HG03135 (cell line): ENCODE results near the gene TSPAN15.

Source experiments
- ATAC-seq: cut with Tn5 transposase; IDR thresholded peaks from one replicate; pipeline ENCODE4 v1.9.1; 2021; ENCODE audit warnings: mild to moderate bottlenecking, moderate library complexity; ENCODE audit not compliant: unreplicated experiment

The TSPAN15 gene

GRCh38 chr10:69499726-69500689, 48.7 kb downstream of the TSPAN15 start:
- no peak for ATAC-seq

- no peak for ATAC-seq
Observed at GRCh38 chr10:69500864-69501468, 49.7 kb downstream of the TSPAN15 start.

DNA sequence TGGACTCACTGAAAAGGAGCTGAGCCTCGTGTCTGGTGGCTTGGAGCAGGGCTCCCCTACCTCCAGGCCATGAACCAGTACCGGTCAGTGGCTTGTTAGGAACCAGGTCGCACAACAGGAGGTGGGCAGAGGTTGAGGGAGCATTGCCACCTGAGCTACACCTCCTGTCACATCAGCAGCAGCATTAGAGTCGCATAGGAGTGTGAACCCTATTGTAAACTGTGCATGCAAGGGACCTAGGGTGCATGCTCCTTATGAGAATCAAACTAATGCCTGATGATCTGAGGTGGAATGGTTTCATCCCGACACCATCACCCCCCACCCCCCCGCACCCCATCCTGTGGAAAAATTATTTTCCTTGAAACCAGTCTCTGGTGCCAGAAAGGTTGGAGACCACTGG, 50.4 kb downstream of the TSPAN15 start:
- no peak for ATAC-seq

DNA sequence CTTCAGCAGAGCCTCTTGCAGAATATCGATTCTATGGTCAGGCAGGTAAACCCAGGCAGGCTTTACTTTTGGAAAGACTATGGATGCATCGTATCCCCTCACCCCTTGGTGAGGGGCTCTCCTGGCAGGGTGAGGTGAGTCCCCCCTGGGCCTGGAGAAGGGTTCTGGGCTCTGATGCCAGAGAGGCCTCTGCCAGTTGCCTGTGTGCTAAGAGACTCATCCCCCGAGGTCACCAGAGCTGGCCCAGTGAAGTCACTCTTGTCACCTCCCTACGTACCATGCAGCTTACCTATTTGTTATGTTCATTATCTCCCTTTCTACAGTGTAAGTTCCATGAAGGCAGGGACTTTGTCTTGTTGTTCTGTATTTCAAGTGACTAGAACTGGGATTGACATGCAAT, 51.3 kb downstream of the TSPAN15 start:
- ATAC-seq: no peak

GRCh38 chr10:69503001-69503895, 52.0 kb downstream of the TSPAN15 start:
- no peak for ATAC-seq

GRCh38 chr10:69503896-69504265, 52.6 kb downstream of the TSPAN15 start:
- ATAC-seq: no peak

DNA sequence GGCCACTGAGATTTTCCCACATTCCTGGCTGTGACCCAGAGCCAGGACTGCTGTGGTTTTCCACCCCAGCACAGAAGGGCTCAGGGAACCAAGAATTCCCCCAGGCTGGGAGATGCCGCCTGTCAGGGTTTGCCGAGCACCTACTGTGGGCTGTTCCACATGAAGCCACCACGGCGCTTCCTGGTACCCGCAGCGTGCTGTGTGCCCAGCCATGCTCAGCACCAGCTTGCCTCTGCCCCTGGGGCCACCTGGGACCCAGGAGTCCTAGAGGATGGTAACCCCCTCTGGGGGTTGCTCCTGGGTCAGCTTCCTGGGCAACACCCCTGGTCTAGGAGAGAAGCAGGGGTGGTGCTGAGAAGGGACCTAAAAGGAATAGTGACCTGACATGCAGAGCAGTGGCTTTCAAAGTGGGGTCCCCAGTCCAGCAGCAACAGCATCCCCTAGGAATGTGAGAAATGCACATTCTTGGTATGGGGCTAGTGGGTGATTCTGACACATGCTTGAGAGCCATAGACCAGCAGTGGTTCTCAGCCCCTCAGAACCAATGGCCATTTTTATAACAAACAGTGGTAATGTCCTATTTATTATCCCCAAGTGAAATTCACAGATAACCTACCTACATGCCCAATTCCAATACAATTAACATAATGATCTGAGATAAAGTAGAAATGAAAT, 53.4 kb downstream of the TSPAN15 start:
- ATAC-seq: no peak

DNA sequence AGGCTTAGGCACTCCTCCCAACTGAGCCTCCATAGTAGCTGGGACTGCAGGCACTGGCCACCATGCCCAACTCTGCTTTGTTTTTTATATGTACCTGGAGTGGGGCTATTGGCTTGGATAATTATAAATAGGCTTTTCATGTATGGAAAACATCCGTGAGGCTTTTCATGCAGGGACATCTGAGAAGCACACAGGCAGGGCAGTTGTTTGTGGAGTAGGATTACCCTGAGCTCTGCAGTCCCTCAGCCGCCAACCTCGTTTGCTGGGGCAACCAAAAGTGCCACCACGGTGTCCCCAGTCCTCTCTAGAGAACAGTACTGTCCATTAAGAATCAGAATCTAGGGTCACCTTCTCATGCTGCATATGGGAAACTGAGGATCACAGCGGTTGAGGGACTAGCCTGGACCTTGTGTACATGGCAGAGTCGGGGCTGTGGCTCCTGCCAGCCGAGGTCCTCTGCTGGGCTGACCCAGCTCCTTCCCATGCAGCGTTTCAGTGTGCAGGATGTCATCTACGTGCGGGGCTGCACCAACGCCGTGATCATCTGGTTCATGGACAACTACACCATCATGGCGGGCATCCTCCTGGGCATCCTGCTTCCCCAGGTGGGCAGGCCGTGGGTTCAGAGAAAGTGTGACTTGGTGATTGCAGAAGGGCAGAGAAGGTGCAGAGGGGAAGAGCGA, 54.5 kb downstream of the TSPAN15 start:
- no peak for ATAC-seq

DNA sequence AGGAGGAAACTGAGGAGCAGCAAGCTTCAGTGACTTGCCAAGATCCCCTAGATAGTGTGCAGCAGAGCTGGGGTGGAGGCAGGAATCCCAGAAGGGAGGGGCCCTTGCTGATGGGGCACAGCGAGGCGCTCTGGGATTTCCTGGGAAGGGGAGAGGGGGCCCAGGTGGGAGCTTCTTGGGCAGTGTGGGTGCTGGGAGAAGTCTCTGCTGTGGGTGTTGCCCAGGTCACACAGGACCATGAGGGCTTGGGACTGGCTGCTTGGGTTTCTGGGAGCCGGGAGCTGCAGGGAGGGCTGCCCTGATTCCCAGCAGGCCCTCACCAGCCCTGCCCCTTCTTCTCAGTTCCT, 55.2 kb downstream of the TSPAN15 start:
- ATAC-seq: no peak

DNA sequence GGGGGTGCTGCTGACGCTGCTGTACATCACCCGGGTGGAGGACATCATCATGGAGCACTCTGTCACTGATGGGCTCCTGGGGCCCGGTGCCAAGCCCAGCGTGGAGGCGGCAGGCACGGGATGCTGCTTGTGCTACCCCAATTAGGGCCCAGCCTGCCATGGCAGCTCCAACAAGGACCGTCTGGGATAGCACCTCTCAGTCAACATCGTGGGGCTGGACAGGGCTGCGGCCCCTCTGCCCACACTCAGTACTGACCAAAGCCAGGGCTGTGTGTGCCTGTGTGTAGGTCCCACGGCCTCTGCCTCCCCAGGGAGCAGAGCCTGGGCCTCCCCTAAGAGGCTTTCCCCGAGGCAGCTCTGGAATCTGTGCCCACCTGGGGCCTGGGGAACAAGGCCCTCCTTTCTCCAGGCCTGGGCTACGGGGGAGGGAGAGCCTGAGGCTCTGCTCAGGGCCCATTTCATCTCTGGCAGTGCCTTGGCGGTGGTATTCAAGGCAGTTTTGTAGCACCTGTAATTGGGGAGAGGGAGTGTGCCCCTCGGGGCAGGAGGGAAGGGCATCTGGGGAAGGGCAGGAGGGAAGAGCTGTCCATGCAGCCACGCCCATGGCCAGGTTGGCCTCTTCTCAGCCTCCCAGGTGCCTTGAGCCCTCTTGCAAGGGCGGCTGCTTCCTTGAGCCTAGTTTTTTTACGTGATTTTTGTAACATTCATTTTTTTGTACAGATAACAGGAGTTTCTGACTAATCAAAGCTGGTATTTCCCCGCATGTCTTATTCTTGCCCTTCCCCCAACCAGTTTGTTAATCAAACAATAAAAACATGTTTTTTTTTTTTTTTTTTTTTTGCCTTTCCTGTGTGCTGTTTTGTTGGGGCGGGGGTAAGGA, 55.8 kb downstream of the TSPAN15 start:
- ATAC-seq: no peak

GRCh38 chr10:69508738-69509340, 57.6 kb downstream of the TSPAN15 start:
- no peak for ATAC-seq

- ATAC-seq: no peak
Observed at GRCh38 chr10:69512901-69513300, 61.6 kb downstream of the TSPAN15 start.

DNA sequence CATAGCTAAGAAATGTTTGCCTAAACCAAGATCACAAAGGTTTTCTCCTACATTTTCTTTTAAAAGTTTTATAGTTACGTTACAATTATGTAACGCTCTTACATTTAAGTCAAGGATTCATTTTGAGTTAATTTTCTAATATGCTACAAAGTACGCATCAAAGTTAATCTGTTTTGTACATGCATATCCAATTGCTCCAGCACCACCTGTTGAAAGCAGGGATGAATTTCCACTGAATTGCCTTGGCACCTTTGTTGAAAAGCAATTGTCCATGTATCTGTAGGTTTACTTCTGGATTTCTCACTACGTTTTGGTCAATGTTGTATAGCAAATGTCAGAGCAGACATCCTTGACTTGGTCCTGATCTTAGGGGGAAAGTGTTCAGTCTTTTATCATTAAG, 62.4 kb downstream of the TSPAN15 start:
- no peak for ATAC-seq

- peak; percentile 69 for ATAC-seq
Observed at GRCh38 chr10:69515699-69516259, 64.5 kb downstream of the TSPAN15 start.

- no peak for ATAC-seq
Observed at GRCh38 chr10:69516316-69516715, 65.1 kb downstream of the TSPAN15 start.

DNA sequence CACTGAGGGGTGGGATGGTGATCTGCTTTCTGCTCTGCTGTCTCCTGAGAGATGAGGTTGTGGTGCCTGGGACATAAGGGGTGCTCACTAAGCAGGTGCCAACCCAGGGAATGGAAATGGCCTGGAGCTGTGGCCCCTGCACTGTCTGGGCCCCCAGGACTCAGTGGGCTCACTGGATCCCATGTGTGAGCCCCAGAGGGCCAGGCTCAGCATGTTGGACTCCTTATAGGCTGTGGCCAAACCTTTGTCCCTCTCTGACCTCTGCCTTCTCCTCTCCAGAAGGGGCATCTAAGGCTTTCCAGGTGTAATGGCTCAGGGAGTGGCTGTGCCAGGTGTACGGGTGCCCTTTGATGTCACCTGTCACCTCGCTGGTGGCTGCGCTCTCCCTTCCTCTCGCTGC, 65.5 kb downstream of the TSPAN15 start:
- ATAC-seq: no peak

- ATAC-seq: no peak
Observed at GRCh38 chr10:69517271-69517848, 66.1 kb downstream of the TSPAN15 start.

- ATAC-seq: no peak
Observed at GRCh38 chr10:69527961-69528360, 76.7 kb downstream of the TSPAN15 start.
